K562 (cell line): ENCODE measurements around the gene APOA1.

Source experiments
- GATAD2B ChIP-seq: fragments of 450-650 bp; IDR thresholded peaks from 2 replicates; pipeline ENCODE4 v1.6.1; 2017; ENCODE audit warnings: mild to moderate bottlenecking, borderline replicate concordance
- JUN ChIP-seq, 2 experiments: sonication (generic) in 1 of 2; formaldehyde crosslinking in 1 of 2; IDR thresholded peaks; 2 replicates each; pipeline versions ENCODE4 v1.6.1 to v1.8.0; 2012 to 2022; ENCODE audit warnings: borderline replicate concordance in 2 of 2, mild to moderate bottlenecking in 2 of 2, improper control_type of control experiment in 1 of 2, low read depth in 1 of 2, low read length in 1 of 2, missing genetic modification reagents in 1 of 2
- RFX5 ChIP-seq: IDR thresholded peaks from 2 replicates; pipeline ENCODE4 v1.6.1; 2011; ENCODE audit warnings: low read depth, mild to moderate bottlenecking, improper control_type of control experiment, low read length
- ZNF263 ChIP-seq: sonication (generic); formaldehyde crosslinking; IDR thresholded peaks from 2 replicates; pipeline ENCODE4 v1.8.0; 2022; ENCODE audit warnings: mild to moderate bottlenecking, missing genetic modification reagents, borderline replicate concordance

- TF ChIP-seq ZNF263 (CRISPR knock-in tag) (no peak), JUN (IDR thresholded peaks at IDR 0.05; ENCODE audit: borderline replicate concordance, low read depth, low read length) (no peak), JUN (CRISPR knock-in tag; IDR thresholded peaks at IDR 0.05; ENCODE audit: borderline replicate concordance) (no peak), RFX5 (no peak), GATAD2B (no peak)
These were observed 32.6 kb upstream of the APOA1 start for GRCh38 chr11:116870054-116870453.
